KMS-11 (cell line): Measurements from ENCODE around the gene ZSCAN25.

Source experiments
- H2AFZ ChIP-seq: fragments of 200-600 bp; sonication (generic); 2 replicates; pipeline ENCODE4 v1.6.1; 2016; ENCODE audit warnings: antibody characterized with exemption, mixed run types, low read depth
- H3K27ac ChIP-seq: fragments of 200-600 bp; sonication (generic); 2 replicates; pipeline ENCODE4 v1.6.1; 2016; ENCODE audit warnings: mild to moderate bottlenecking, mixed run types
- H3K27me3 ChIP-seq: fragments of 200-600 bp; sonication (generic); 2 replicates; pipeline ENCODE4 v1.6.1; 2017; ENCODE audit warnings: mild to moderate bottlenecking, low read depth, mixed run types, moderate library complexity; ENCODE audit not compliant: insufficient read depth
- H3K36me3 ChIP-seq: fragments of 200-600 bp; sonication (generic); 2 replicates; pipeline ENCODE4 v1.6.1; 2017; ENCODE audit warnings: mild to moderate bottlenecking, mixed run types; ENCODE audit not compliant: insufficient read depth
- H3K4me1 ChIP-seq: fragments of 200-600 bp; sonication (generic); 2 replicates; pipeline ENCODE4 v1.6.1; 2016; ENCODE audit warnings: mild to moderate bottlenecking, low read depth, mixed run types; ENCODE audit not compliant: poor library complexity, severe bottlenecking
- H3K4me2 ChIP-seq: fragments of 200-600 bp; sonication (generic); 2 replicates; pipeline ENCODE4 v1.7.0; 2016; ENCODE audit warnings: mild to moderate bottlenecking, mixed run types
- H3K4me3 ChIP-seq: fragments of 200-600 bp; sonication (generic); IDR thresholded peaks from 2 replicates; pipeline ENCODE4 v1.6.1; 2017; ENCODE audit warnings: low read depth, low read length, mixed read lengths; ENCODE audit not compliant: insufficient read depth
- H3K79me2 ChIP-seq: fragments of 200-600 bp; sonication (generic); 2 replicates; pipeline ENCODE4 v1.6.1; 2016; ENCODE audit warnings: low read depth, mixed run types; ENCODE audit not compliant: insufficient read depth
- H3K9ac ChIP-seq: fragments of 200-600 bp; sonication (generic); 2 replicates; pipeline ENCODE4 v1.6.1; 2016; ENCODE audit warnings: mild to moderate bottlenecking, mixed run types
- H4K20me1 ChIP-seq: fragments of 200-600 bp; sonication (generic); 2 replicates; pipeline ENCODE4 v1.6.1; 2016; ENCODE audit warnings: mild to moderate bottlenecking, mixed run types; ENCODE audit not compliant: insufficient read depth
- CTCF ChIP-seq: fragments of 200-600 bp; sonication (generic); conservative IDR thresholded peaks from 2 replicates; pipeline ENCODE4 v1.6.1; 2017; ENCODE audit warnings: low read depth, mild to moderate bottlenecking, antibody characterized with exemption, low read length, moderate library complexity, mixed read lengths

Gene ZSCAN25

GRCh38 chr7:99677648-99678045, 60.9 kb downstream of the ZSCAN25 start:
- Histone ChIP-seq H3K27me3 (no peaks in the 10 kb centered on the region), H2AFZ (no peak overlapping the region), H3K9ac (no peak overlapping the region), H3K4me3 (no peak overlapping the region), H4K20me1 (no peaks in the 10 kb centered on the region), H3K4me1 (no peaks in the 10 kb centered on the region), H3K79me2 (no peaks in the 10 kb centered on the region), H3K36me3 (no peaks in the 10 kb centered on the region), H3K27ac (no peak overlapping the region), H3K4me2 (no peak overlapping the region)
- TF ChIP-seq CTCF = no peak

- Histone ChIP-seq H4K20me1 (no peaks in the 10 kb centered on the region), H3K79me2 (no peaks in the 10 kb centered on the region), H3K4me2 (no peak overlapping the region), H3K4me1 (no peaks in the 10 kb centered on the region), H3K27ac (no peak overlapping the region), H3K36me3 (no peaks in the 10 kb centered on the region), H3K27me3 (no peaks in the 10 kb centered on the region), H3K4me3 (no peak overlapping the region), H2AFZ (no peak overlapping the region), H3K9ac (no peak overlapping the region)
- TF ChIP-seq CTCF = no peak
Observed at GRCh38 chr7:99679032-99679399, 62.3 kb downstream of the ZSCAN25 start.

DNA sequence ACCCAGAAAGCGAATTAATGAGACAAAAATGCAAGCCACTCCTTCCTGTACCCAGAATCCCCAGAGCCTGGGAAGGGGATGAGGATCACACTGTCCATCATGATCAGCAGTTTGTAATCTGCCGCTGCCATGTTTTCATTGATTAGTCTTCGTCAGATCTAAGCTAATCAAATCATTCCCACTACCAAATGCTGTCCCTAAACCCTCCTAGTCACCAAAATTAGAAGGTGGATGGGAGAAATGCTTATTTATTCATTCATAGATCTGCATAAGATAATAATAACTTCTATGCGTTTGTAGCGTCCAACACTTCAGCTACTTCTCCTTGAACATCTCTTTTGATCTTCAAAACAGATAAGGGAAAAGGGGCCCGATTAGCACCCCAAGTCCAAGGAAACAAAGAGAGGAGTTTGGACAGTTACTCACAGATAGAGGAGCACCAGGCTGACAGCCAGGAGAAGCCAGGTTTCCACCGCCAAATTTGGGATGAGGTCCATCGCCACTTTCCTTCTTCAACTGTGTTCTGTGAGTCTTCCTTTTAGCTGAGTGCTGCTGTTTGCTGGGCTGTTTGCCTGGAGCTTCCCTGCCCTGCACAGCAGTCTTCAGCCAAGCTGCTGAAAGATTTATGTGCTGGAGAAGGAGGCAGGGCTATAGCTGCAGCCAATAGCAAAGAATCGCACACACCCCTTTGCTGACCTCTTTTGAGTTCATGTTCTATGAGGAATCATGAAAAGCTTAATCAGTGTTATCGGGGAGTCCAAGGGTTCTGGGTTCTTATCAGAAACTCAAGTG, 62.9 kb downstream of the ZSCAN25 start, which contains the start of gene CYP3A5:
CYP3A5 (minus strand) TSS at position 597 of the 792 bp plus-strand sequence; CDS start at position 497, 100 bp downstream.
- no peaks in the 10 kb centered on the region for H3K79me2 ChIP-seq
- H3K27ac ChIP-seq = no peak within 1 kb of the TSS
- no peaks in the 10 kb centered on the region for H3K4me1 ChIP-seq
- H3K4me3 ChIP-seq = no peak within 1 kb of the TSS
- H3K4me2 ChIP-seq = no peak within 1 kb of the TSS
- H3K9ac ChIP-seq = no peak within 1 kb of the TSS
- TF ChIP-seq CTCF = no peak
- no peaks in the 10 kb centered on the region for H4K20me1 ChIP-seq
- H2AFZ ChIP-seq = no peak within 1 kb of the TSS
- no peaks in the 10 kb centered on the region for H3K27me3 ChIP-seq
- no peaks in the 10 kb centered on the region for H3K36me3 ChIP-seq
